Heart left ventricle (tissue), 16 donors: Measurements from ENCODE around the gene TBC1D12. TPM values are rescaled to one million over a fixed set of nuclear protein-coding genes. Genes with fewer than 3 reads are reported as not detected.

Experiments used
- ATAC-seq, 4 donors: fragments of 200-7000 bp; cut with Tn5 transposase; one replicate each; pipeline ENCODE4 v1.9.1; 2020 to 2022; ENCODE audit warnings: moderate library complexity in 4 of 4, mild to moderate bottlenecking in 3 of 4, moderate number of reproducible peaks in 1 of 4
- DNase-seq, 5 donors: peaks; one replicate each; pipeline ENCODE4 v3.0.0-alpha.2; 2020
- H3K27ac ChIP-seq, 12 donors: fragments of 200-600 bp; sonication (generic) in 4 of 12; one replicate each; pipeline versions ENCODE4 v1.5.0 to v1.8.0; 2016 to 2022; ENCODE audit warnings: mild to moderate bottlenecking in 2 of 12
- H3K27me3 ChIP-seq, 9 donors: fragments of 200-600 bp; sonication (generic) in 2 of 9; one replicate each; pipeline versions ENCODE4 v1.5.1 to v1.8.0; 2016 to 2022; ENCODE audit warnings: mild to moderate bottlenecking in 3 of 9
- H3K36me3 ChIP-seq, 9 donors: fragments of 200-600 bp; sonication (generic) in 2 of 9; one replicate each; pipeline versions ENCODE4 v1.5.0 to v1.8.0; 2018 to 2022; ENCODE audit warnings: mild to moderate bottlenecking in 2 of 9
- H3K4me1 ChIP-seq, 12 donors: fragments of 200-600 bp; sonication (generic) in 4 of 12; one replicate each; pipeline versions ENCODE4 v1.5.0 to v1.8.0; 2016 to 2022; ENCODE audit warnings: mild to moderate bottlenecking in 3 of 12
- H3K4me3 ChIP-seq, 12 donors: fragments of 200-600 bp; sonication (generic) in 4 of 12; one replicate each; pipeline versions ENCODE4 v1.5.0 to v1.8.0; 2017 to 2022; ENCODE audit warnings: mild to moderate bottlenecking in 9 of 12, moderate library complexity in 4 of 12
- H3K9me3 ChIP-seq, 12 donors: fragments of 200-600 bp; sonication (generic) in 4 of 12; one replicate each; pipeline versions ENCODE4 v1.5.0 to v1.8.0; 2016 to 2022; ENCODE audit warnings: mild to moderate bottlenecking in 1 of 12
- POLR2A ChIP-seq, 2 donors: fragments of 450-650 bp; IDR thresholded peaks; one replicate each; pipeline ENCODE4 v1.6.1; 2017; ENCODE audit warnings: antibody characterized with exemption in 2 of 2, mild to moderate bottlenecking in 2 of 2, moderate library complexity in 2 of 2
- WGBS, 4 donors: extraction: QIAGEN DNeasy Blood & Tissue Kit in 2 of 4; methylation state at CpG; one replicate each; pipeline versions ENCODE4 v1.1.5 to v1.1.7; 2013 to 2018; 5-methylcytosine and 5-hydroxymethylcytosine counted together
- intact Hi-C, 10 donors: fragments of 100-400 bp; cut with DNase I; formaldehyde crosslinking; loops; one replicate each; pipeline versions ENCODE4 v1.11.1 to v1.14.2; 2022
- polyA plus RNA-seq, 2 donors: library from polyadenylated mRNA; stranded (reverse); fragments of 200-250 nt; gene quantifications; one replicate each; pipeline ENCODE4 v1.2.3, GENCODE V29; 2013
- total RNA-seq, 9 donors: library from RNA; depleted of rRNA in 2 of 9; stranded (reverse); fragments of >200 nt in 2 of 9; fragmentation: NEBNext Ultra II Directional in 3 of 9; extraction: Animal tissue kit (Norgen Biotek cat#: 25700) in 3 of 9; gene quantifications; one replicate each; pipeline versions ENCODE4 v1.1.0 to v1.2.4, GENCODE V29; 2016 to 2023
- TF ChIP-seq, protein P1 (sequence below), 12 donors: fragments of 200-600 bp; sonication (generic) in 4 of 12; IDR thresholded peaks; one replicate each; pipeline versions ENCODE4 v1.5.0 to v1.8.0; 2018 to 2022; ENCODE audit warnings: antibody characterized with exemption in 12 of 12, mild to moderate bottlenecking in 5 of 12
- donor health status: ischemic (EF 13 %, LVEDD 7.1; RV severe dilation, severe dysfunction).
- donor health status: healthy with polysubstance abuse.
- donor health status: DM: no; HTN: yes; CAD: no.
- donor health status: DM: no; HTN: no; CAD: no.
- donor health status: ischemic (EF 25% LVEDD 6.9; RV normal size, moderate dysfunction).
- donor health status: ischemic (EF 25% LVEDD 5.7; RV mildly dilated, moderate dysfunction).
- donor health status: healthy.
- donor health status: DM: yes; HTN: yes; CAD: no.
- donor health status: ischemic (EF 35%, LVEDD 5.7; RV mildly dilated, moderate dysfunction).
- donor health status: nonischemic (EF 11% LVEDD 7.7; RV severe dilation, severe dysfunction).
- donor health status: DM: yes; HTN: yes; CAD: no.
- donor health status: PGD.
- donor health status: ischemic (EF 29% LVEDD 5.4; RV normal size, mild dysfunction).
- donor health status: nonischemic (EF 23%, LVEDD 6.1; RV moderate dilation, normal function).

Gene TBC1D12
- total and polyA plus RNA-seq, 11 donors = 3.5 to 9.6 (median 5.2) TPM

DNA sequence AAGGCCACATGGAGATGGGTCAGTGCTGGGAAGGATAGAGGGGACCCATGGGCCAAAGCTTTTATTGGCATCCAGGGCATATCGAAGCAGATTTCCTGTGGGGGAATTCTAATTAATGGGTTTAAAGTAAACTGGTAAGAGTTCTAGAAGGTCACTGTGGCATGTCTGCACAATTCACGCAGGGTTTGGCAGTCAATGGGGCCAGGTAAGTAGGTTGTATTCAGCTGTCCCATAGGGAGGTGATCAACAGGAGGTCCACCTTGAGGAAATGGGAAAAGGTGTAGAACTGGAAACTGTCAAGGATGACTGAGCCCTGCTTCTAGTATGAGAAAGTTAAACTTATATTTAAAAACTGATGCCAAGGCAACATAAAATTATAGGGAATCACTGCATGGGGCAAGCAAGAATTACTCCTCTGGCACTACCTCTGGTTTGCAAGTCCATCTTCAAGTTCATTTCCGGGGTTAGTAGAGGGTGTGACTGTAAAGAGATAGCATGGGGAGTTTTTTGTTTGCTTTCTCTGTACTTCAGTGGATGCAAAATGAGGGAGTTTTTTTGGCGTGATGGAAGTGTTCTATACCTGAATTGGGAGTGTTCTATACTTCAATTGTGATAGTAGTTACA lies 22.5 kb downstream of the TBC1D12 start:
- no peak overlapping the region for H3K4me3 ChIP-seq
- no peak for DNase-seq
- intact Hi-C loops = no loop called here
- TF ChIP-seq, protein P1, sequence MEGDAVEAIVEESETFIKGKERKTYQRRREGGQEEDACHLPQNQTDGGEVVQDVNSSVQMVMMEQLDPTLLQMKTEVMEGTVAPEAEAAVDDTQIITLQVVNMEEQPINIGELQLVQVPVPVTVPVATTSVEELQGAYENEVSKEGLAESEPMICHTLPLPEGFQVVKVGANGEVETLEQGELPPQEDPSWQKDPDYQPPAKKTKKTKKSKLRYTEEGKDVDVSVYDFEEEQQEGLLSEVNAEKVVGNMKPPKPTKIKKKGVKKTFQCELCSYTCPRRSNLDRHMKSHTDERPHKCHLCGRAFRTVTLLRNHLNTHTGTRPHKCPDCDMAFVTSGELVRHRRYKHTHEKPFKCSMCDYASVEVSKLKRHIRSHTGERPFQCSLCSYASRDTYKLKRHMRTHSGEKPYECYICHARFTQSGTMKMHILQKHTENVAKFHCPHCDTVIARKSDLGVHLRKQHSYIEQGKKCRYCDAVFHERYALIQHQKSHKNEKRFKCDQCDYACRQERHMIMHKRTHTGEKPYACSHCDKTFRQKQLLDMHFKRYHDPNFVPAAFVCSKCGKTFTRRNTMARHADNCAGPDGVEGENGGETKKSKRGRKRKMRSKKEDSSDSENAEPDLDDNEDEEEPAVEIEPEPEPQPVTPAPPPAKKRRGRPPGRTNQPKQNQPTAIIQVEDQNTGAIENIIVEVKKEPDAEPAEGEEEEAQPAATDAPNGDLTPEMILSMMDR (IDR thresholded peaks at IDR 0.05) = no peak
- TF ChIP-seq POLR2A (IDR thresholded peaks at IDR 0.05) = no peak
- peaks cover 0 to 24% (median 16%) of the 10 kb centered on the region in 12 donors for H3K9me3 ChIP-seq
- H3K27me3 ChIP-seq = no peaks in the 10 kb centered on the region
- H3K4me1 ChIP-seq = peaks cover 0 to 26% (median 14%) of the 10 kb centered on the region in 12 donors
- no peak for ATAC-seq
- no peaks in the 10 kb centered on the region for H3K36me3 ChIP-seq
- 93 to 97% (median 94%) methylated on average over 4 of the region's 4 CpGs for WGBS, 4 donors
- H3K27ac ChIP-seq = no peak overlapping the region

DNA sequence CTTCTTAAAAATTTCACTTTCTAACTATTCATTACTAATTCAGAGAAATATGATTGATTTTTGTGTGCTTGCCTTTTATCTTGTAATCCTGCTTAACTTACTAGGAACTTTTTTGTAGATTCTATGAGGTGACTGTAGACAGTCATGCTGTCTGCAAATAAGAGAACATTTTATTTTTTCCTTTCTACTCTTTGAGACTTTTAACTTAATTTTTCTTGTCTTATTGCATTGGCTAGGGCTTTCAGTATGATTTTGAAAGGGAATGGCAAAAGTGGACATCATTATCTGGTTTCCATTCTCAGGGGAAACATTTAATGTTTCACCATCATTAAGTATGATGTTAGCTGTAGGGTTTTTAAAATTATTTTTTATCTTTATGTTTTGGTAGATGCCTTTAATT lies 23.6 kb downstream of the TBC1D12 start:
- Histone ChIP-seq H3K4me1 (peaks cover 0 to 31% (median 15%) of the 10 kb centered on the region in 12 donors), H3K36me3 (no peaks in the 10 kb centered on the region), H3K27me3 (no peaks in the 10 kb centered on the region), H3K9me3 (peaks cover 0 to 24% (median 16%) of the 10 kb centered on the region in 12 donors), H3K27ac (no peak overlapping the region), H3K4me3 (no peak overlapping the region)
- intact Hi-C loops = no loop called here
- DNase-seq (no peak), ATAC-seq (no peak)
- TF ChIP-seq, protein P1 (IDR thresholded peaks at IDR 0.05) = no peak
- TF ChIP-seq POLR2A (IDR thresholded peaks at IDR 0.05) = no peak

DNA sequence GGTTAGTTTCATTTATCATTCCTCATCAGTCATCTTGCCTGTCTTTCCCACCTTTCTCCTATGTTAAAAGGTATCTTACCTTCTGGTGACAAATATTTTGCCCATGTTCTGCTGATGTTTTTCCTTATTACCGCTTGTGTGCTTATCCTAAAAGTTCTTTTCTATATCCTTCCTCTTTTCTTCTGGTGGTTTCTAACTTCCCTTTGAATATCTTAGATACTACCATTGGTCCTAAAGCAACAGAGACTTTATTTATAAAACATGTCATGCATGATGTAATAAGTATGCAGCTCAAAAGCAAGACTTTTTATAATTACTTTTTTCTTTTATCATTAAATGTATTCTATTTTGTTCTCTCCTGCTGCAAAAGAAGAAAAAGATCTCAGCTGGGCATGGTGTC lies 24.8 kb downstream of the TBC1D12 start:
- 87 to 91% (median 89%) methylated on average over 1 of the region's 1 CpG for WGBS, 4 donors
- Histone ChIP-seq H3K27ac (no peak overlapping the region), H3K27me3 (no peaks in the 10 kb centered on the region), H3K36me3 (no peaks in the 10 kb centered on the region), H3K9me3 (peaks cover 0 to 24% (median 16%) of the 10 kb centered on the region in 12 donors), H3K4me1 (peaks cover 0 to 37% (median 15%) of the 10 kb centered on the region in 12 donors), H3K4me3 (no peak overlapping the region)
- DNase-seq (no peak), ATAC-seq (no peak)
- intact Hi-C loops = no loop called here
- TF ChIP-seq, protein P1 (IDR thresholded peaks at IDR 0.05) = no peak
- no peak for TF ChIP-seq POLR2A (IDR thresholded peaks at IDR 0.05)

DNA sequence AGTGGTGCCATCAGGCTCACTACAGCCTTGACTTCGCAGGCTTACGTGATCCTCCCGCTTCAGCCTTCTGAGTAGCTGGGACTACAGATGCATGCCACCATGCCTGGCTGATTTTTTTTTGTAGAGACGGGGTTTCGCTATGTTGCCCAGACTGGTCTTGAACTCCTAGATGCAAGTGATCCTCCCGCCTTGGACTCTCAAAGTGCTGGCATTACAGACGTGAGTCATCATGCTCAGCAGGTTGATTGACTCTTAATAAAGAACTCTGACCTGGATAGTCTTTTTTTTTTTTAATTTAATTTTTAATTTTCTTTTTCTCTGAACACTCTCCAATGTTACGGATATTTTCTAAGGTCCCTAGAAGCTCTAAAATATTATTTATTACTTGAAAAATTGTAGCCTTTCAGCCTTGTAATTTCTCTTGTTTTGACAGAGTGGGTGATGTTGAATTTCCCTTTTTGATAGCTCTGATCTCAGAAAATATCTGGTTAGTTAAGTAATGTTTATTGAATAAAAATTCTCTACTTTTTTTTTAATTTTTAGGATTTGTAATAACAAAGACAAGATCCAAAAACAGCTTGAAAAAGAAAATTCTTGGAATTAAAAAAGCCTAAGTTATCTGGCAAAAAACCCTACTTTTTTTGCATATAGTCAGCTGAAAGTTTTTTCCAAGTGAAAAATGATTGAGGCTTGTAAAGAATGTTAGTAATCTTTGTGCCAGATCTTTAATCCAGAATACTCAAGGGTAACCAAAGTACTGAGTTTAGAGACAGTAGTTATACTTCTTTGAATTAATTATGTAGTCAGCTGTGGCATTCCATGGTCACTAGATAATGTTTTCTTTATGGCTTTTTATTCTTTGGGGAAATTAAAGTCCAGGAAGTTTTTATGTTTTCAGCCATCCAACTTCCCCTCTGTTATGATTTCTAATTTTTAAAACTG lies 26.7 kb downstream of the TBC1D12 start:
- 81 to 86% (median 85%) methylated on average over 8 of the region's 8 CpGs for WGBS, 4 donors
- peak in 3 of 4 donors; percentile 65 to 81 (median 79) for ATAC-seq
- peak overlapping the region in 8 of 12 donors; percentile 1 to 67 (median 36) for H3K27ac ChIP-seq

More for the DNA sequence above, 26.7 kb downstream of the TBC1D12 start:
- H3K4me3 ChIP-seq = no peak overlapping the region
- H3K36me3 ChIP-seq = no peaks in the 10 kb centered on the region
- peaks cover 0 to 39% (median 11%) of the 10 kb centered on the region in 12 donors for H3K4me1 ChIP-seq
- no peak for DNase-seq
- intact Hi-C loops = no loop called here
- TF ChIP-seq, protein P1 (IDR thresholded peaks at IDR 0.05) = no peak
- TF ChIP-seq POLR2A (IDR thresholded peaks at IDR 0.05) = no peak
- H3K27me3 ChIP-seq = no peaks in the 10 kb centered on the region
- H3K9me3 ChIP-seq = peaks cover 0 to 24% (median 16%) of the 10 kb centered on the region in 12 donors
